ENCODE data around the gene CYP26C1.

Gene CYP26C1

GRCh38 chr10:93079663-93080349, 19.2 kb downstream of the CYP26C1 start:
- DNase-seq (ENCODE audit: insufficient read length, low spot score), result no peak
- no peak for TF ChIP-seq POLR2A (IDR thresholded peaks at IDR 0.05; ENCODE audit: low read depth, low read length)
- no peak for FAIRE-seq

GRCh38 chr10:93080350-93081046, 19.9 kb downstream of the CYP26C1 start:
- FAIRE-seq (peak; percentile 33), DNase-seq (ENCODE audit: insufficient read length, low spot score) (peak; percentile 96)
- no peak for TF ChIP-seq POLR2A (IDR thresholded peaks at IDR 0.05; ENCODE audit: low read depth, low read length)

- FAIRE-seq (no peak), DNase-seq (ENCODE audit: insufficient read length, low spot score) (no peak)
- TF ChIP-seq POLR2A (IDR thresholded peaks at IDR 0.05; ENCODE audit: low read depth, low read length), result no peak
Measured at GRCh38 chr10:93081318-93081717, 20.7 kb downstream of the CYP26C1 start.

- no peak for FAIRE-seq
Measured at GRCh38 chr10:93081834-93082233, 21.2 kb downstream of the CYP26C1 start.

GRCh38 chr10:93083743-93084539, 23.3 kb downstream of the CYP26C1 start:
- FAIRE-seq (no peak), DNase-seq (ENCODE audit: insufficient read length, low spot score) (no peak)
- TF ChIP-seq POLR2A (IDR thresholded peaks at IDR 0.05; ENCODE audit: low read depth, low read length), result no peak

More at GRCh38 chr10:93081834-93082233, 21.2 kb downstream of the CYP26C1 start:
- TF ChIP-seq POLR2A (IDR thresholded peaks at IDR 0.05; ENCODE audit: low read depth, low read length), result no peak
- no peak for DNase-seq (ENCODE audit: insufficient read length, low spot score)

- no peak for DNase-seq (ENCODE audit: insufficient read length, low spot score)
- TF ChIP-seq POLR2A (IDR thresholded peaks at IDR 0.05; ENCODE audit: low read depth, low read length), result no peak
- FAIRE-seq, result no peak
Measured at GRCh38 chr10:93085272-93085859, 24.8 kb downstream of the CYP26C1 start.

GRCh38 chr10:93086289-93086688, 25.7 kb downstream of the CYP26C1 start:
- FAIRE-seq (no peak), DNase-seq (ENCODE audit: insufficient read length, low spot score) (no peak)
- TF ChIP-seq POLR2A (IDR thresholded peaks at IDR 0.05; ENCODE audit: low read depth, low read length), result no peak

GRCh38 chr10:93087846-93088245, 27.2 kb downstream of the CYP26C1 start:
- no peak for TF ChIP-seq POLR2A (IDR thresholded peaks at IDR 0.05; ENCODE audit: low read depth, low read length)
- no peak for FAIRE-seq
- no peak for DNase-seq (ENCODE audit: insufficient read length, low spot score)

- TF ChIP-seq POLR2A (IDR thresholded peaks at IDR 0.05; ENCODE audit: low read depth, low read length), result no peak
- DNase-seq (ENCODE audit: insufficient read length, low spot score), result no peak
- no peak for FAIRE-seq
Measured at GRCh38 chr10:93088466-93088865, 27.9 kb downstream of the CYP26C1 start.

GRCh38 chr10:93090619-93091018, 30.0 kb downstream of the CYP26C1 start:
- no peak for FAIRE-seq
- TF ChIP-seq POLR2A (IDR thresholded peaks at IDR 0.05; ENCODE audit: low read depth, low read length), result no peak

GRCh38 chr10:93091960-93092359, 31.4 kb downstream of the CYP26C1 start:
- DNase-seq (ENCODE audit: insufficient read length, low spot score) (no peak), FAIRE-seq (no peak)
- TF ChIP-seq POLR2A (IDR thresholded peaks at IDR 0.05; ENCODE audit: low read depth, low read length), result no peak

More at GRCh38 chr10:93090619-93091018, 30.0 kb downstream of the CYP26C1 start:
- DNase-seq (ENCODE audit: insufficient read length, low spot score), result no peak

- FAIRE-seq, result no peak
Measured at GRCh38 chr10:93095225-93095624, 34.6 kb downstream of the CYP26C1 start.

GRCh38 chr10:93096901-93097300, 36.3 kb downstream of the CYP26C1 start:
- no peak for TF ChIP-seq POLR2A (IDR thresholded peaks at IDR 0.05; ENCODE audit: low read depth, low read length)
- no peak for FAIRE-seq
- DNase-seq (ENCODE audit: insufficient read length, low spot score), result no peak

More at GRCh38 chr10:93095225-93095624, 34.6 kb downstream of the CYP26C1 start:
- no peak for TF ChIP-seq POLR2A (IDR thresholded peaks at IDR 0.05; ENCODE audit: low read depth, low read length)
- DNase-seq (ENCODE audit: insufficient read length, low spot score), result no peak

GRCh38 chr10:93097386-93097785, 36.8 kb downstream of the CYP26C1 start:
- FAIRE-seq (no peak), DNase-seq (ENCODE audit: insufficient read length, low spot score) (no peak)
- no peak for TF ChIP-seq POLR2A (IDR thresholded peaks at IDR 0.05; ENCODE audit: low read depth, low read length)

Data from H54 (cell line).